Neuronal stem cell (in vitro differentiated cells): ENCODE data around the gene AUTS2.

Experiments used
- DNase-seq: peaks from one replicate; pipeline ENCODE4 v3.0.0-alpha.2; 2013; ENCODE audit warnings: low spot score
- H2AFZ ChIP-seq: one replicate; pipeline ENCODE4 v1.6.1; 2013; ENCODE audit warnings: mild to moderate bottlenecking, low read length, inconsistent platforms
- H2AK5ac ChIP-seq: 2 replicates; pipeline ENCODE4 v1.6.1; 2013; ENCODE audit warnings: low read depth, mild to moderate bottlenecking, inconsistent platforms, low read length, moderate library complexity, mixed read lengths
- H2BK120ac ChIP-seq: 2 replicates; pipeline ENCODE4 v1.6.1; 2013; ENCODE audit warnings: low read depth, mild to moderate bottlenecking, inconsistent platforms, low read length, moderate library complexity, mixed read lengths
- H2BK12ac ChIP-seq: one replicate; pipeline ENCODE4 v1.6.1; 2013; ENCODE audit warnings: low read length, inconsistent platforms
- H2BK15ac ChIP-seq: 2 replicates; pipeline ENCODE4 v1.6.1; 2013; ENCODE audit warnings: mild to moderate bottlenecking, low read length, inconsistent platforms, mixed read lengths
- H2BK5ac ChIP-seq: one replicate; pipeline ENCODE4 v1.6.1; 2013; ENCODE audit warnings: inconsistent platforms, mild to moderate bottlenecking, low read length, moderate library complexity
- H3K14ac ChIP-seq: one replicate; pipeline ENCODE4 v1.6.1; 2013; ENCODE audit warnings: low read length, inconsistent platforms
- H3K18ac ChIP-seq: 2 replicates; pipeline ENCODE4 v1.6.1; 2013; ENCODE audit warnings: low read length, inconsistent platforms
- H3K23ac ChIP-seq: 2 replicates; pipeline ENCODE4 v1.6.1; 2013; ENCODE audit warnings: low read depth, mild to moderate bottlenecking, mixed read lengths, low read length, inconsistent platforms; ENCODE audit not compliant: poor library complexity
- H3K27ac ChIP-seq: replicated peaks from 3 replicates; pipeline ENCODE4 v1.5.1; 2013; ENCODE audit warnings: low read length, inconsistent platforms
- H3K27me3 ChIP-seq, 3 experiments: 2 replicates each; pipeline ENCODE4 v1.6.1; 2013; ENCODE audit warnings: low read length in 3 of 3, mild to moderate bottlenecking in 2 of 3, inconsistent platforms in 1 of 3, low read depth in 1 of 3, mixed read lengths in 1 of 3, moderate library complexity in 1 of 3; ENCODE audit not compliant: control insufficient read depth in 3 of 3, insufficient read depth in 3 of 3
- H3K36me3 ChIP-seq, 2 donors: replicated peaks in 1 of 2; 2 replicates each; pipeline ENCODE4 v1.6.1; 2013; ENCODE audit warnings: low read length in 2 of 2; ENCODE audit not compliant: control insufficient read depth in 2 of 2, insufficient read depth in 2 of 2
- H3K4ac ChIP-seq: 2 replicates; pipeline ENCODE4 v1.6.1; 2013; ENCODE audit warnings: inconsistent platforms, mild to moderate bottlenecking, low read length, moderate library complexity
- H3K4me1 ChIP-seq, 2 donors: 1 replicate in 1 of 2; 2 replicates in 1 of 2; pipeline ENCODE4 v1.6.1; 2013; ENCODE audit warnings: low read length in 2 of 2, low read depth in 1 of 2; ENCODE audit not compliant: control insufficient read depth in 2 of 2, insufficient read depth in 1 of 2
- H3K4me2 ChIP-seq: one replicate; pipeline ENCODE4 v1.6.1; 2013; ENCODE audit warnings: mild to moderate bottlenecking, low read length, inconsistent platforms; ENCODE audit not compliant: insufficient read depth, poor library complexity, severe bottlenecking
- H3K4me3 ChIP-seq, 2 donors: 2 replicates each; pipeline ENCODE4 v1.5.1; 2013; ENCODE audit warnings: low read length in 2 of 2, mild to moderate bottlenecking in 2 of 2, inconsistent platforms in 1 of 2, moderate library complexity in 1 of 2
- H3K79me1 ChIP-seq: one replicate; pipeline ENCODE4 v1.6.1; 2013; ENCODE audit warnings: low read depth, mild to moderate bottlenecking, inconsistent platforms, low read length, moderate library complexity
- H3K9ac ChIP-seq: one replicate; pipeline ENCODE4 v1.6.1; 2013; ENCODE audit warnings: mild to moderate bottlenecking, low read depth, low read length, inconsistent platforms; ENCODE audit not compliant: poor library complexity
- H3K9me3 ChIP-seq, 2 donors: replicated peaks in 1 of 2; 2 replicates each; pipeline versions ENCODE3 to v1.6.1; 2013; ENCODE audit warnings: low read length in 2 of 2, mild to moderate bottlenecking in 2 of 2, inconsistent platforms in 1 of 2, low read depth in 1 of 2, mixed read lengths in 1 of 2, moderate library complexity in 1 of 2; ENCODE audit not compliant: control insufficient read depth in 2 of 2, insufficient read depth in 1 of 2
- H4K8ac ChIP-seq: one replicate; pipeline ENCODE4 v1.6.1; 2013; ENCODE audit warnings: low read depth, mild to moderate bottlenecking, inconsistent platforms, low read length, moderate library complexity
- H4K91ac ChIP-seq: one replicate; pipeline ENCODE4 v1.6.1; 2013; ENCODE audit warnings: low read length, low read depth, mild to moderate bottlenecking, inconsistent platforms; ENCODE audit not compliant: poor library complexity
- WGBS, 2 donors: extraction: QIAGEN DNeasy Blood & Tissue Kit; methylation state at CpG; one replicate each; pipeline ENCODE4 v1.1.7; 2013; ENCODE audit warnings: missing lambda C conversion rate in 2 of 2, mixed read lengths in 1 of 2; ENCODE audit not compliant: insufficient read length in 2 of 2, insufficient replicate concordance in 1 of 2; ENCODE audit errors: extremely low coverage in 2 of 2; 5-methylcytosine and 5-hydroxymethylcytosine counted together

Gene AUTS2

DNA sequence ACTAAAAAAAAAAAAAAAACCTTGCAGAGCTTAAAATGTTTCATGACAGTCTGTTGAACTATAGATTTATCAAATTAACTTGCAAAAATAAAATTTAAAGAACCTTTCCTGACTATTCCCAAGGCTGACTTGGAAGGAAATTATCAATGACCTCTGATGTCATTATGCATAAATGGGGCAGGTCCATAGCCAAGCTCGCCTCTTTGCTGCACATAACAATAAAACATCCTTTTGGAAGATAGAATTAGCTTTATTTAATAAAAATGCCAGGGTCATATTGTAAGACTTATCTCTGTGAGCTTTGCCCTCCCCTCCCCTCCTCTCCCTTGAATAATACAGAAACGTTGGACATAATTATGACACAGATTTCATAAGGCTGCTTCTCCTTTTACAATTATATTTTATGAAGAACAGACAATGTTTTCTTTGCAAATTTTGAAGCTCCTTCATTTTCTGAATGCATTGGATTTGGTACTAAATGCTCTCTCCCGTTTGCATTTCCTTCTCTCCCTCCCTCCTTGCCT lies 444.8 kb downstream of the AUTS2 start:
- H3K23ac ChIP-seq: no peak overlapping the region
- H3K4me1 ChIP-seq: peaks cover 2 to 5% of the 10 kb centered on the region in 2 donors
- H4K91ac ChIP-seq: no peak overlapping the region
- H4K8ac ChIP-seq: no peak overlapping the region
- H3K36me3 ChIP-seq: no peaks in the 10 kb centered on the region
- no peak overlapping the region for H2BK5ac ChIP-seq
- no peaks in the 10 kb centered on the region for H3K79me1 ChIP-seq
- no peak overlapping the region for H2BK15ac ChIP-seq
- H2AK5ac ChIP-seq: no peak overlapping the region
- H3K4ac ChIP-seq: no peak overlapping the region
- no peak overlapping the region for H3K27ac ChIP-seq
- H3K18ac ChIP-seq: no peak overlapping the region
- H2AFZ ChIP-seq: no peak overlapping the region
- no peak for DNase-seq
- no peak overlapping the region for H3K4me2 ChIP-seq
- H3K9ac ChIP-seq: no peak overlapping the region
- WGBS, 2 donors: no CpG with 5 or more reads among the region's 3 CpGs
- no peak overlapping the region for H2BK120ac ChIP-seq
- H3K9me3 ChIP-seq: no peaks in the 10 kb centered on the region
- no peak overlapping the region for H3K4me3 ChIP-seq
- H2BK12ac ChIP-seq: no peak overlapping the region
- H3K27me3 ChIP-seq: no peaks in the 10 kb centered on the region
- H3K14ac ChIP-seq: no peak overlapping the region

- WGBS, 2 donors: no CpG with 5 or more reads among the region's 1 CpG
- DNase-seq: no peak
These were observed 445.8 kb downstream of the AUTS2 start for GRCh38 chr7:70044064-70044463.

DNA sequence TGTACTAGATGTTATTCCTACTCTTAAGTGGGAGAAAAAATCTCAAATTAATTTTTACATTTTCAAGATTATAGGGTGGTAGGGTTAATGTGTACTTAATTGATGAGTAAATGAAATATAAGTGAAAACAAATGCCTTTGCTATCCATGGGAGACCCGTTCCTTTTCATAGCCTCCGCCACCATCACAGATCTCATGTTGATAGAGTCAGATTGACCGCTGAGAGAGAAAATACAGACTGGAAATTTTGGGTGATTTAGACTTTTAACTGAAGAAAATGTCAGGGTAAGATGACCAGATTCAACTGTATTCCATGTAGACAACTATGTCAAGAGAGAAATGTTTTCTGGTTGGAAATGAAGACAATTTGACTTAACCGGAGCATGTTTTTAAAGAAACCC lies 446.2 kb downstream of the AUTS2 start:
- no CpG with 5 or more reads among the region's 4 CpGs for WGBS, 2 donors

More at GRCh38 chr7:70044064-70044463, 445.8 kb downstream of the AUTS2 start:
- Histone ChIP-seq H2AK5ac (no peak overlapping the region), H2AFZ (no peak overlapping the region), H3K9me3 (no peaks in the 10 kb centered on the region), H3K4me1 (peaks cover 2 to 7% of the 10 kb centered on the region in 2 donors), H2BK120ac (no peak overlapping the region), H3K9ac (no peak overlapping the region), H3K14ac (no peak overlapping the region), H4K8ac (no peak overlapping the region), H3K36me3 (no peaks in the 10 kb centered on the region), H3K27me3 (no peaks in the 10 kb centered on the region), H4K91ac (no peak overlapping the region), H3K79me1 (no peaks in the 10 kb centered on the region), H2BK5ac (no peak overlapping the region), H3K4me3 (no peak overlapping the region), H3K4ac (no peak overlapping the region), H3K18ac (no peak overlapping the region), H3K23ac (no peak overlapping the region), H3K27ac (no peak overlapping the region), H2BK15ac (no peak overlapping the region), H3K4me2 (no peak overlapping the region), H2BK12ac (no peak overlapping the region)

GRCh38 chr7:70044981-70045380 lies 446.7 kb downstream of the AUTS2 start:
- H3K4me2 ChIP-seq: no peak overlapping the region
- H3K36me3 ChIP-seq: no peaks in the 10 kb centered on the region
- H2BK12ac ChIP-seq: no peak overlapping the region
- no peak overlapping the region for H3K23ac ChIP-seq
- H3K14ac ChIP-seq: no peak overlapping the region
- WGBS, 2 donors: no CpG with 5 or more reads among the region's 3 CpGs
- H2BK120ac ChIP-seq: no peak overlapping the region
- no peak overlapping the region for H4K8ac ChIP-seq
- no peak overlapping the region for H3K4ac ChIP-seq
- H3K9me3 ChIP-seq: no peaks in the 10 kb centered on the region
- no peaks in the 10 kb centered on the region for H3K27me3 ChIP-seq
- H3K4me1 ChIP-seq: peaks cover 2 to 7% of the 10 kb centered on the region in 2 donors
- H3K27ac ChIP-seq: no peak overlapping the region
- H3K18ac ChIP-seq: no peak overlapping the region
- no peak overlapping the region for H4K91ac ChIP-seq
- H3K79me1 ChIP-seq: no peaks in the 10 kb centered on the region
- H3K4me3 ChIP-seq: no peak overlapping the region
- H2BK5ac ChIP-seq: no peak overlapping the region
- H2AFZ ChIP-seq: no peak overlapping the region
- no peak for DNase-seq
- no peak overlapping the region for H2AK5ac ChIP-seq
- no peak overlapping the region for H2BK15ac ChIP-seq
- H3K9ac ChIP-seq: no peak overlapping the region

More for the DNA sequence above, 446.2 kb downstream of the AUTS2 start:
- H3K4me2 ChIP-seq: no peak overlapping the region
- H4K91ac ChIP-seq: no peak overlapping the region
- no peak overlapping the region for H3K4me3 ChIP-seq
- no peak overlapping the region for H3K14ac ChIP-seq
- H3K79me1 ChIP-seq: no peaks in the 10 kb centered on the region
- DNase-seq: no peak
- H2BK120ac ChIP-seq: no peak overlapping the region
- no peaks in the 10 kb centered on the region for H3K36me3 ChIP-seq
- no peak overlapping the region for H3K27ac ChIP-seq
- peaks cover 2 to 7% of the 10 kb centered on the region in 2 donors for H3K4me1 ChIP-seq
- H3K9ac ChIP-seq: no peak overlapping the region
- H2BK15ac ChIP-seq: no peak overlapping the region
- H2AFZ ChIP-seq: no peak overlapping the region
- H3K9me3 ChIP-seq: no peaks in the 10 kb centered on the region
- no peaks in the 10 kb centered on the region for H3K27me3 ChIP-seq
- no peak overlapping the region for H3K18ac ChIP-seq
- H2BK12ac ChIP-seq: no peak overlapping the region
- H2AK5ac ChIP-seq: no peak overlapping the region
- no peak overlapping the region for H3K23ac ChIP-seq
- H4K8ac ChIP-seq: no peak overlapping the region
- no peak overlapping the region for H2BK5ac ChIP-seq
- no peak overlapping the region for H3K4ac ChIP-seq
